Measurements from ENCODE around the gene HIVEP3. TPM values are rescaled to one million over a fixed set of nuclear protein-coding genes. Genes with fewer than 3 reads are reported as not detected.

The HIVEP3 gene
- total RNA-seq, 1 experiment from 2014 or later = 1.4 TPM

DNA sequence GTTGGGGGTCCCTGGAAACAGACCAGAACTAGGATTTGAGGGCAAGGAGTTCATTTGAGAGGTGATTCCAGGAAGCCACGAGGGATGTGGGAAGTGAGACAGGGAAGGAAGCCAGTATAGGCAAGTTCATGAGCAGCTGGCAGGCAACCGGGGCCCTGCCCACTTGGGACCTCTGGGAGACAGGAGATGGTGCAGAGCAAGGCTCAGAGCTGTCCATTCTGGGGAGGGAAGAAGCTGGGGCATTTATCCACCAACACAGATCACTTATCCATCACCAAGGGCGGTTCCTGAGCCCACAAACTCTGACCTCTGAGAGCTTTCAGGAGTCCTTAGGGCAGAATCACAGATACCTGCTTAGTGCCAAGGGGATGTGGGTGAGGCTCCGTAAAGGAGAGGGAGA is 451.0 kb downstream of the HIVEP3 start:
- Histone ChIP-seq H2BK120ac (ENCODE audit: low read depth, low read length, poor library complexity, severe bottlenecking) (no peak overlapping the region), H3K4me2 (ENCODE audit: insufficient read depth, insufficient read length, low read length) (no peak overlapping the region), H3K23me2 (ENCODE audit: insufficient read length, low read depth, low read length, poor library complexity, severe bottlenecking) (no peaks in the 10 kb centered on the region), H4K91ac (ENCODE audit: insufficient read length, low read depth, low read length) (no peak overlapping the region), H2BK12ac (ENCODE audit: insufficient read length, low read depth, low read length) (no peak overlapping the region), H3K23ac (ENCODE audit: insufficient read length, low read depth, low read length) (no peak overlapping the region), H3K4ac (ENCODE audit: low read depth, low read length) (no peak overlapping the region), H3K27me3 (ENCODE audit: insufficient read depth, low read length) (no peaks in the 10 kb centered on the region), H3K18ac (ENCODE audit: insufficient read length, low read depth, low read length) (no peak overlapping the region), H3K4me1 (ENCODE audit: insufficient read depth, low read length) (no peaks in the 10 kb centered on the region), H4K8ac (replicated peaks; ENCODE audit: insufficient read length, low read depth, low read length) (no peak overlapping the region), H3T11ph (ENCODE audit: low read length) (no peak overlapping the region), H4K5ac (ENCODE audit: insufficient read length, low read depth, low read length) (no peak overlapping the region), H2AFZ (ENCODE audit: low read length) (no peak overlapping the region), H2BK15ac (ENCODE audit: low read depth, low read length) (no peak overlapping the region), H2AK5ac (ENCODE audit: insufficient read length, low read length) (no peak overlapping the region), H3K27ac (ENCODE audit: insufficient read length, low read depth, low read length) (no peak overlapping the region), H2BK20ac (ENCODE audit: low read depth, low read length, poor library complexity, severe bottlenecking) (no peak overlapping the region), H4K20me1 (ENCODE audit: control insufficient read depth, insufficient read depth, insufficient read length) (no peaks in the 10 kb centered on the region), H3K56ac (ENCODE audit: insufficient read length, low read depth, low read length) (no peak overlapping the region), H3K79me2 (ENCODE audit: insufficient read depth, low read length) (no peaks in the 10 kb centered on the region), H3K9ac (ENCODE audit: extremely low read depth, insufficient read length, low read length) (no peak overlapping the region), H3K14ac (ENCODE audit: insufficient read depth, low read length) (no peak overlapping the region), H3K79me1 (ENCODE audit: insufficient read depth, low read depth, low read length, poor library complexity, severe bottlenecking) (no peaks in the 10 kb centered on the region), H3K9me3 (ENCODE audit: control insufficient read depth, low read depth, low read length) (no peaks in the 10 kb centered on the region), H2BK5ac (ENCODE audit: insufficient read length, low read length) (no peak overlapping the region)
- Mint-ChIP-seq H3K36me3 (ENCODE audit: insufficient read depth in 1 of 3, low read depth in 3 of 3) (no peaks in the 10 kb centered on the region), H3K4me1 (no peaks in the 10 kb centered on the region), H3K27me3 (ENCODE audit: low read depth) (peaks cover 1% of the 10 kb centered on the region; the same call in 1 of the 2 replicates), H3K27ac (no peak overlapping the region), H3K4me3 (no peak overlapping the region), H3K9me3 (no peaks in the 10 kb centered on the region)
- no peak for DNase-seq
- TF ChIP-seq, protein P1, sequence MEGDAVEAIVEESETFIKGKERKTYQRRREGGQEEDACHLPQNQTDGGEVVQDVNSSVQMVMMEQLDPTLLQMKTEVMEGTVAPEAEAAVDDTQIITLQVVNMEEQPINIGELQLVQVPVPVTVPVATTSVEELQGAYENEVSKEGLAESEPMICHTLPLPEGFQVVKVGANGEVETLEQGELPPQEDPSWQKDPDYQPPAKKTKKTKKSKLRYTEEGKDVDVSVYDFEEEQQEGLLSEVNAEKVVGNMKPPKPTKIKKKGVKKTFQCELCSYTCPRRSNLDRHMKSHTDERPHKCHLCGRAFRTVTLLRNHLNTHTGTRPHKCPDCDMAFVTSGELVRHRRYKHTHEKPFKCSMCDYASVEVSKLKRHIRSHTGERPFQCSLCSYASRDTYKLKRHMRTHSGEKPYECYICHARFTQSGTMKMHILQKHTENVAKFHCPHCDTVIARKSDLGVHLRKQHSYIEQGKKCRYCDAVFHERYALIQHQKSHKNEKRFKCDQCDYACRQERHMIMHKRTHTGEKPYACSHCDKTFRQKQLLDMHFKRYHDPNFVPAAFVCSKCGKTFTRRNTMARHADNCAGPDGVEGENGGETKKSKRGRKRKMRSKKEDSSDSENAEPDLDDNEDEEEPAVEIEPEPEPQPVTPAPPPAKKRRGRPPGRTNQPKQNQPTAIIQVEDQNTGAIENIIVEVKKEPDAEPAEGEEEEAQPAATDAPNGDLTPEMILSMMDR (conservative IDR thresholded peaks at IDR 0.05) = no peak
- no CpG with 5 or more reads among the region's 4 CpGs for WGBS (ENCODE audit: extremely low coverage, insufficient read length, low lambda C conversion rate)

Data from H9 (cell line).